ENCODE results near the gene CD46.

GRCh38 chr1:207820568-207821463 is 69.0 kb downstream of the CD46 start:
- no peak for TF ChIP-seq EP300 (IDR thresholded peaks at IDR 0.05; ENCODE audit: low read depth)
- TF ChIP-seq CTCF (IDR thresholded peaks at IDR 0.05): no peak
